Gastrocnemius medialis (tissue), 4 donors: Measurements from ENCODE around the gene ZNF574.

ENCODE experiments used
- CTCF ChIP-seq, 5 experiments: fragments of 450-650 bp in 3 of 5; fragments of 200-600 bp in 2 of 5; sonication (generic) in 2 of 5; IDR thresholded peaks in 4 of 5; conservative IDR thresholded peaks in 1 of 5; 1 replicate in 4 of 5; 2 replicates in 1 of 5; pipeline ENCODE4 v1.5.1; 2016 to 2019; ENCODE audit warnings: antibody characterized with exemption in 5 of 5, mild to moderate bottlenecking in 3 of 5, moderate library complexity in 3 of 5
- POLR2A ChIP-seq, 2 donors: fragments of 450-650 bp; IDR thresholded peaks; one replicate each; pipeline ENCODE4 v1.6.1; 2017; ENCODE audit warnings: antibody characterized with exemption in 2 of 2, mild to moderate bottlenecking in 2 of 2, moderate library complexity in 2 of 2

GRCh38 chr19:42113641-42114348, 37.8 kb downstream of the ZNF574 start:
- TF ChIP-seq POLR2A (IDR thresholded peaks at IDR 0.05) (no peak), CTCF (IDR thresholded peaks at IDR 0.05 in 4 of 5, conservative IDR thresholded peaks at IDR 0.05 in 1 of 5) (no peak)
